Bronchial epithelial cell (primary cell): ENCODE data around the gene PPWD1. TPM values are rescaled to one million over a fixed set of nuclear protein-coding genes. Genes with fewer than 3 reads are reported as not detected.
A peak's percentile ranks its signal among the peaks of the same experiment; 100 is the strongest.
"Not testable (repeated sequence)": the region's sequence is repeated elsewhere in the genome, so short reads cannot be mapped to it uniquely, and the experiment has no call there.

Experiments used
- DNase-seq: peaks from one replicate; pipeline ENCODE4 v3.0.0-alpha.2; 2010; ENCODE audit warnings: low read depth
- FAIRE-seq: peaks from 2 replicates; lab custom pipeline; 2011; peaks lifted over from hg19 to GRCh38; lab: Jason Lieb, UNC
- H3K27me3 ChIP-seq: 2 replicates; pipeline ENCODE4 v1.5.1; 2011; ENCODE audit warnings: low read length; ENCODE audit not compliant: control insufficient read depth, insufficient read depth
- H3K36me3 ChIP-seq: 2 replicates; pipeline ENCODE4 v1.5.1; 2011; ENCODE audit warnings: low read length; ENCODE audit not compliant: control insufficient read depth, insufficient read depth
- H3K4me3 ChIP-seq: 2 replicates; pipeline ENCODE4 v1.5.1; 2011; ENCODE audit warnings: mild to moderate bottlenecking, low read depth, low read length, control low read depth
- total RNA-seq: library from RNA; depleted of rRNA; stranded (reverse); fragments of >200 nt; gene quantifications from 2 replicates; pipeline ENCODE4 v1.2.1, GENCODE V29; 2014
- TF ChIP-seq, protein P1 (sequence below): IDR thresholded peaks from 2 replicates; pipeline ENCODE4 v1.5.1; 2011; ENCODE audit warnings: mild to moderate bottlenecking, moderate library complexity, low read length, control low read depth, inconsistent platforms; ENCODE audit not compliant: insufficient read depth, severe bottlenecking

PPWD1 gene
- total RNA-seq, 1 donor from 2014 or later, result 24.7 TPM

- FAIRE-seq, result no peak
- no peak overlapping the region for H3K4me3 ChIP-seq
- H3K27me3 ChIP-seq, result no peaks in the 10 kb centered on the region
- DNase-seq, result no peak
- no peaks in the 10 kb centered on the region for H3K36me3 ChIP-seq
- TF ChIP-seq, protein P1, sequence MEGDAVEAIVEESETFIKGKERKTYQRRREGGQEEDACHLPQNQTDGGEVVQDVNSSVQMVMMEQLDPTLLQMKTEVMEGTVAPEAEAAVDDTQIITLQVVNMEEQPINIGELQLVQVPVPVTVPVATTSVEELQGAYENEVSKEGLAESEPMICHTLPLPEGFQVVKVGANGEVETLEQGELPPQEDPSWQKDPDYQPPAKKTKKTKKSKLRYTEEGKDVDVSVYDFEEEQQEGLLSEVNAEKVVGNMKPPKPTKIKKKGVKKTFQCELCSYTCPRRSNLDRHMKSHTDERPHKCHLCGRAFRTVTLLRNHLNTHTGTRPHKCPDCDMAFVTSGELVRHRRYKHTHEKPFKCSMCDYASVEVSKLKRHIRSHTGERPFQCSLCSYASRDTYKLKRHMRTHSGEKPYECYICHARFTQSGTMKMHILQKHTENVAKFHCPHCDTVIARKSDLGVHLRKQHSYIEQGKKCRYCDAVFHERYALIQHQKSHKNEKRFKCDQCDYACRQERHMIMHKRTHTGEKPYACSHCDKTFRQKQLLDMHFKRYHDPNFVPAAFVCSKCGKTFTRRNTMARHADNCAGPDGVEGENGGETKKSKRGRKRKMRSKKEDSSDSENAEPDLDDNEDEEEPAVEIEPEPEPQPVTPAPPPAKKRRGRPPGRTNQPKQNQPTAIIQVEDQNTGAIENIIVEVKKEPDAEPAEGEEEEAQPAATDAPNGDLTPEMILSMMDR, result no peak
Observed at GRCh38 chr5:65556718-65557117, 6.4 kb upstream of the PPWD1 start.

- no peak for FAIRE-seq
- H3K27me3 ChIP-seq, result no peaks in the 10 kb centered on the region
- TF ChIP-seq, protein P1, result no peak
- H3K4me3 ChIP-seq, result peak overlapping the region; percentile 63
- DNase-seq, result no peak
- H3K36me3 ChIP-seq, result no peaks in the 10 kb centered on the region
Observed at GRCh38 chr5:65563777-65564176, 681 bp downstream of the PPWD1 start.

GRCh38 chr5:65566505-65566904 lies 3.4 kb downstream of the PPWD1 start:
- H3K36me3 ChIP-seq, result no peaks in the 10 kb centered on the region
- TF ChIP-seq, protein P1, result no peak
- FAIRE-seq, result no peak

GRCh38 chr5:65570598-65571226 lies 7.6 kb downstream of the PPWD1 start:
- no peak for FAIRE-seq
- H3K36me3 ChIP-seq, result peaks cover 2% of the 10 kb centered on the region
- TF ChIP-seq, protein P1, result no peak

More at GRCh38 chr5:65566505-65566904, 3.4 kb downstream of the PPWD1 start:
- no peaks in the 10 kb centered on the region for H3K27me3 ChIP-seq
- H3K4me3 ChIP-seq, result no peak overlapping the region
- DNase-seq, result no peak

GRCh38 chr5:65577141-65577540 lies 14.0 kb downstream of the PPWD1 start:
- TF ChIP-seq, protein P1, result no peak
- Histone ChIP-seq H3K36me3 (peaks cover 2% of the 10 kb centered on the region), H3K4me3 (no peak overlapping the region), H3K27me3 (no peaks in the 10 kb centered on the region)
- FAIRE-seq, result no peak
- no peak for DNase-seq

More at GRCh38 chr5:65570598-65571226, 7.6 kb downstream of the PPWD1 start:
- no peak for DNase-seq
- H3K27me3 ChIP-seq, result no peaks in the 10 kb centered on the region
- no peak overlapping the region for H3K4me3 ChIP-seq

DNA sequence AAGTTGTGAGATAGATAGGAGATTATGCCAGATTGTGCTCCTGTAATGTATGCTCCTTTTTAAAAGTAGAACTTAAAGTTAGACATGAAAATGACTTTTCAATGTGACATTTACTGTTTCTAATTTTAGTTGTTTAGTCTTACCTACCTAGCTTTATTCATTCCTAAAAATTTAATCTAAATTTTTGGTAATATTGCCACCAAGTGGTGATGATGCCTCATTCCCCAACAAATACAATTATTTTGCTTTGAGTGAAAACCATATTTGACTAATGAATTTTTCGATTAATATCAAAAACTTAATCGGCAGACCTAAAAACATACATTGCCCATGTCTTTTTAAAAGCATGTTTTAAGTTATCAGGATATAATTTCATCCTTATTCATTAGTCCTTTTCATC lies 25.6 kb downstream of the PPWD1 start:
- H3K4me3 ChIP-seq, result no peak overlapping the region
- H3K27me3 ChIP-seq, result no peaks in the 10 kb centered on the region
- no peak for FAIRE-seq
- DNase-seq, result no peak
- TF ChIP-seq, protein P1, result no peak
- peaks cover 2% of the 10 kb centered on the region for H3K36me3 ChIP-seq

- not testable (repeated sequence) for H3K4me3 ChIP-seq, H3K36me3 ChIP-seq, DNase-seq, H3K27me3 ChIP-seq, FAIRE-seq
Observed at GRCh38 chr5:65601761-65602160, 38.7 kb downstream of the PPWD1 start.
